Esophagus squamous epithelium (tissue), 4 donors: ENCODE data around the gene CHN2.

Experiments used
- CTCF ChIP-seq, 6 experiments: fragments of 450-650 bp in 4 of 6; fragments of 200-600 bp in 2 of 6; sonication (generic) in 2 of 6; IDR thresholded peaks; one replicate each; pipeline ENCODE4 v1.5.1; 2016 to 2019; ENCODE audit warnings: antibody characterized with exemption in 6 of 6, mild to moderate bottlenecking in 4 of 6, moderate library complexity in 4 of 6
- POLR2A ChIP-seq, 4 donors: fragments of 450-650 bp; IDR thresholded peaks; one replicate each; pipeline ENCODE4 v1.6.1; 2017; ENCODE audit warnings: antibody characterized with exemption in 4 of 4, mild to moderate bottlenecking in 4 of 4, moderate library complexity in 3 of 4

GRCh38 chr7:29385214-29385814 lies 190.7 kb downstream of the CHN2 start:
- no peak for TF ChIP-seq POLR2A (IDR thresholded peaks at IDR 0.05)
- TF ChIP-seq CTCF (IDR thresholded peaks at IDR 0.05): no peak
